SK-MEL-5 (cell line): ENCODE data around the gene SDK1. TPM values are rescaled to one million over a fixed set of nuclear protein-coding genes. Genes with fewer than 3 reads are reported as not detected.
"Not testable (repeated sequence)": the region's sequence is repeated elsewhere in the genome, so short reads cannot be mapped to it uniquely, and the experiment has no call there.

Experiments
- DNase-seq: peaks from one replicate; pipeline ENCODE4 v3.0.0-alpha.2; 2016; ENCODE audit warnings: low read depth, low spot score
- in situ Hi-C: cut with HindIII; loops from 2 replicates; pipeline ENCODE4 v1.10.0; 2016; ENCODE audit warnings: low sequenced_read_pairs, high pct_unique_total_duplicates, low pct_unique_long_range_greater_than_20kb
- total RNA-seq: library from RNA; depleted of rRNA; stranded (reverse); fragments of >200 nt; shearing (Covaris generic); gene quantifications from 2 replicates; pipeline ENCODE4 v1.2.3, GENCODE V29; 2014

SDK1 gene
- total RNA-seq, 1 experiment from 2014 or later: 0.13 TPM

DNA sequence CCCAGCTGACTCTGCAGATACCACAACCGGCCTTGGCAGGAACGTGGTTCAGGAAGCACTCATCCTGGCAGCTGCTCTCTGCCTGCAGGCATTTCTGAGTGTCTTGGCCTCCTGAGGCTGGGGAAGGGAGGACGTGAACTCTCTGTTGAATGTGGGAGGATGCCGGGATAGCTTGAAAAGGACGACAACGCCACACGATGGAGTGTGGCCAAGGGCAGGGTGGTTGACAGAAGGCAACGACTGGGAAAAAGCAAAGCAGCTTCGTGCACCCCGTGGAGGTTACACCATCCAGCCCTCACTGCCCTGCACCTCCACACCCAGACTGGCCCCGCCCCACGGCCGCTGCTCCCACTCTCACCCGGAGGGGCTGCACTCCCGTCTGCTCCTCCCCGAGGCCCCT lies 915.0 kb downstream of the SDK1 start:
- in situ Hi-C loops: no loop called here
- peak; percentile 13 for DNase-seq

DNA sequence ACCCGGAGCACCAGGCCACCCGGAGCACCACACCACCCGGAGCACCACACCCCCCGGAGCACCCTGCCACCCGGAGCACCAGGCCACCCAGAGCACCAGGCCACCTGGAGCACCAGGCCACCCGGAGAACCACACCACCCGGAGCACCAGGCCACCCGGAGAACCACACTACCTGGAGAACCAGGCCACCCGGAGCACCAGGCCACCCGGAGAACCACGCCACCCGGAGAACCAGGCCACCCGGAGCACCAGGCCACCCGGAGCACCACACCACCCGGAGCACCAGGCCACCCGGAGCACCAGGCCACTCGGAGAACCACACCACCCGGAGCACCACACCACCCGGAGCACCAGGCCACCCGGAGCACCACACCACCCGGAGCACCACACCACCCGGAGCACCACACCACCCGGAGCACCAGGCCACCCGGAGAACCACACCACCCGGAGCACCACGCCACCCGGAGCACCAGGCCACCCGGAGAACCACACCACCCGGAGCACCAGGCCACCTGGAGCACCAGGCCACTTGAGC lies 916.1 kb downstream of the SDK1 start:
- in situ Hi-C loops: not testable (repeated sequence)

DNA sequence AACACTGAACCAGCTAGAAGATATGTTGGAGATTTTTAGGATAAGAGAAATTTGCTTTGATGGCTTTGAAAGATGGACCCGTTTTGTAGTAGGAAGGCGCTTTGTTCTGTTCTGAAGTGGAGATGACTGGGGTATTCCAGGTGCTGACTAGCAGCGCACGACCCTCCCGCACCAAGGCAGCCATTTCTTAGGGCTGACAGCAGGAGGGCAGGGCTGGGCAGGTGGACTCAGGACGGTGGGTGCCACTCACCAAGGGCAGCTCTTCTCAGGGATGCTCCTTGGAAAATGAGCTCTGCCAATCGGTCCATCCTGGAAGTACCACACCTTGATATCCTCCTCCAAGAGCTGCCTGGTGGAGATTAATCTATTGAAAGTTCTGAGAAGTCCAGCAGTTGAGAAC lies 917.4 kb downstream of the SDK1 start:
- DNase-seq: no peak
- in situ Hi-C loops: no loop called here

More for the DNA sequence above, 916.1 kb downstream of the SDK1 start:
- DNase-seq: not testable (repeated sequence)

DNA sequence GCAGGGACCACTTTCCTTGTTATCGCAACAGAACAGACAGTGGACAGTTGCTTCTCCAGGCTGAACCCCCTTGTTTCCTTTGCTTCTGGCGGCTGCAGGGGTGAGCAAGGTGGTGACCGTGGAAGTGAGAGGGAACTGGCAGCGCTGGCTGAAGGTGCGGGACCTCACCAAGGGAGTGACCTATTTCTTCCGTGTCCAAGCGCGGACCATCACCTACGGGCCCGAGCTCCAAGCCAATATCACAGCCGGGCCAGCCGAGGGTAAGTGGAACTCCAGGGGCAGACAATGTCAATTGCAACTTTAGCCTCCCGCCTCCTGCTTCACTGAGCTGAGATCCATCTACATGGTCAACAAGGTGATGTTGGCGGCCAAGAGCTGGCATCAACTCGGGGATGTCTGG lies 919.0 kb downstream of the SDK1 start:
- in situ Hi-C loops: no loop called here
- DNase-seq: no peak

DNA sequence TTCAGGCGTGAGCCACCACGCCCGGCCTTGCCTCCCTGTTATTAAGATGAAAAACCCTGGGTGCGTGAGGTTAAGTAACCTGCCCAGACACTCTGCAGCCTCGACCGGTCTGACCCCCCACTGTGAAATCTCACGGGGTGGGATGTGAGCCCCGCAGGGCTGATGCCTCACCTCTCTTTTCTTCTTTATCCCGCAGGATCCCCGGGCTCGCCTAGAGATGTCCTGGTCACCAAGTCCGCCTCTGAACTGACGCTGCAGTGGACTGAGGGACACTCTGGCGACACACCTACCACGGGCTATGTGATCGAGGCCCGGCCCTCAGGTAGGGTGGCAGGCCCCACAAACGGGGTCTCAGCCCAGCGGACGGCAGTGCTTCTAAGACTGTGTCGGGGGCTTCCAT lies 920.0 kb downstream of the SDK1 start:
- in situ Hi-C loops: no loop called here
- DNase-seq: no peak

DNA sequence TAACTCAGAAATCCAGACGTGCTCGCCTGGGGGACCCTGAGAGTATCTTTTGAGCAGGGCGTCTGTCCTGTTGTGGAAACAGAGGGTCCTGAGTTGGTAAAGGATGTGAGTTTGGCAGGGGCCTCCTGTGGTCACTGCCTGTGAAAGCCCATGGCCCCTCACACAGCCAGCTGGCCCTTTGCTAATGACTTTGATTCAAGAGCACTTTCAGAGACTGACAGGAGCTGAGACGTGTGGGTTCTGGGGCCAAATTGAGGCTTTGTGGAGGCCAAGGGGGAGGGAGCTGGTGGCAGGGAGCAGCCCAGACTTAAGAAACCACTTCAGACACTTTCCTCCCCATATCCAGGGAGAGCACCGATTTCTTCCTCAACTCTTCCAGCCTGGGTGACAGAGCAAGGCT lies 921.6 kb downstream of the SDK1 start:
- in situ Hi-C loops: no loop called here
- DNase-seq: no peak

DNA sequence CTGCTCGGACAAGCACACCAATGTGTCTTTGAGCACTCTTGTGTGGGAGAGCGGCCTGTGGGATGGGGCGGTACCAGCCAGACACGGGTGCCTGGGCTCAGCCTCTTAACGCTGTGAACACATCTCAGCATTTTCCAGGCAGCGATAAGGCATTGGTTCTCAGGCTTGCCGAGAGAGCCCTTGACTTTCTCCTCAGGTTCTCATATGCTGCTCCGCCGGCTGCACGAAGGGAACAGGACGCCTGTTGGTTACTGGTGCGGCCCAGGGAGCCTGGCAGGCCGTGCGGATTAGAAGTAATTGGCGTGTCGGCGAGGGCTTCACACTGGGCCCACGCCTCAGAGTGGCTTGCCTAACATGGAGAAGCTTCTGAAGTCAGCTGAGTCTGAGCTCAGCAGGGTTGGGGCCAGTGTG lies 924.3 kb downstream of the SDK1 start:
- in situ Hi-C loops: no loop called here
- no peak for DNase-seq

DNA sequence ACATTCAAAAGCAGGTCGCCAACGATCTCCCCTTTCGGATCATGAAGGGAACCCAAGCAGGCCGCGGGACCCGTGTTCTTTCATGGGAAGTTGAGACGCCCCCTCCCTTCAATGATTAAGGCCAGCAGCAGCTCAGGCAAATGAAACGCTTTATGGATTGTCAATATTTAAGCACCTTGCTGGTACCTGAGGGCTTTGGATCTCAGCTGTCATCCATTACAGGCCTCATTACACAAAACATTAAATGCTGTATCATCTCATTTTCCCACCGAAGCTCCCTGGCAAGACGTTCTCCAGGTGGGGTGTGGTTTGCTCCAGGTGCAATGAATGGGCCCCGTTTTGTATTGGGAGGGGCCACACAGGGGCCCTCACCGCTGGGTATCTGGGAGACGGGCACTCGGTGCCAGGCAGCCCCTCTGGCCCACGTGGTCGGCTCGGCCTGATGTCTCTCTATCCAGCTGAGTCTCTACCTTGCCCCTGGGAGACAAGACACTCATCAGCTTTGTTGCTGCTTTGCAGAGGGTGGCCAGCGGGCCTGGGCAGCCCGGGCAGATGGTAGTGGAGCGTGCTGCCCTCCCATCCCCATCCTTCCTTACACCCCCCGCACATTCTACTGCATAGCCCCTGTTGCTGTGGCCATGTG lies 925.0 kb downstream of the SDK1 start:
- DNase-seq: no peak
- in situ Hi-C loops: no loop called here

DNA sequence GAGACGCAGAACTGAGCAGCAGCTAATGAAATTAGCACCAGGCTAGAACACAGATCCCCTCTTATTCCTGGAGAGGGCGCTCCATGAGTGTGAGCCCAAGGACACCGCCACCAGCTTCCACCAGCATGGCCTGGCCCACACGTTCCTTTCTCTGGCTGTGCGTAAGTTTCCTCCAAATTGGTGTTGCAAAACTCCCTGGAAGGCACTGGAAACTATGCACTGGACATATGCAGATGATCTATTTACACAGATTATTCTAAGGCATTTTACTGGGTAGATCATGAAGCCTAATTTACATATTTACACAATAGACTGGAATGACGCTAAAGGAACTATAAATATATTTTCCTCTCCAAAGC lies 925.5 kb downstream of the SDK1 start:
- in situ Hi-C loops: no loop called here
- peak; percentile 70 for DNase-seq

DNA sequence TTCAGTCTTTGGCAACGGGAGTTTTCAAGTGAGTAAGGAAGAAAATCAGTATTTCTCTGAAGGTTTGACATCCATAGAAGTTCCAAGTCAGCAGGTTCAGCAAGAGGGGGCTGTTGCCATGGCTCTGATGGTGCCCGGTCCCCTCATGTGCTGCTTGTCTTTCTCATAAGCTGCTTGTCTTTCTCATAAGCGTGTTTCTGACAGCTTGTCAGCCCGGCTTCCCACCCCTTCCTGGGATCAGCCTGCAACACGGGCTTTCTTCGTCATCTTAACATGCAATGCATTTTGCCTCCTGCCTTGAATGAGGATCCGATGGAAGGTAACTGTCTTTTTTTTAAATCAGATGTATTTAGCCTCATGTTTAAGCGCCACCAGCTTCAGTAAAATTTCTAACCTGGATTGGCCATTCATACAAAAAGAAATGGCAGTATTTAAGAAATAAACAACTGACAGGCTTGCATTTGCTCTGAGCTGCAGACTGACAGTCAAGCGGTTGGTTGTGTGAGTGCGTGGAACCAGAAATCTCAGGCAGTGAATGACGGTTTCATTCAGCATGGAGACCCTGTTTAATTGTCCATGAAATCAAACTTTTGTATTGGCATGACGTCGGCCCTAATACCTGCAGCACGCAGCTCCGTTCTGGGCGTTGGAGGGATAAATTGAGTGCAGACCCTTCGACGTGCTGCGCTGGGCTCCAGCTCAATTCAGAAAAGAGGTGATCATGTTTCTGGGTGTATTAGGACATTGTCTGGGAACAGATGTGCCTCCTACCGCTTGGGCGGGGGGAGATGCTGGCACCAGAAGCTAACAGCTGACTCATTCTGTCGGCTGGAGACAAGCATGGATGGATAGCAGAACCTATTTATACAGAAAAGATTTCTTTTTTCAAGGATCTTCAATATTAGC lies 926.3 kb downstream of the SDK1 start:
- no peak for DNase-seq
- in situ Hi-C loops: no loop called here

DNA sequence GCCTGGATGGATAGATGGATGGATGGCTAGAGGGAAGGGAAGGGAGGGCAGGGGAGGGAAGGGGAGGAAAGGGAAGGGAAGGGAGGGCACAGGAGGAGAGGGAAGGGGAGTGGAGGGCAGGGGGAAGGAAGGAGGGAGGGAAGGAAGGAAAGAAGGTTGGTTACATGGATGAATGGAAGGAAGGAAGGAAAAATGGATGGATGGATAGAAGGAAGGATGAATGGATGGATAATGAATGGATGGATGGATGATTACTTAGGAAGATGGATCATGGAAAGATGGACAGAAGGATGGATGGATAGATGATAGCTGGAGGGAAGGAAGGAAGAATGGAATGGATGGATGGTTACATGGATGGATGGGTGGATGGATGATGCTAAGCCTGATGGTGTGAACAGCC lies 929.3 kb downstream of the SDK1 start:
- no peak for DNase-seq
- in situ Hi-C loops: no loop called here

DNA sequence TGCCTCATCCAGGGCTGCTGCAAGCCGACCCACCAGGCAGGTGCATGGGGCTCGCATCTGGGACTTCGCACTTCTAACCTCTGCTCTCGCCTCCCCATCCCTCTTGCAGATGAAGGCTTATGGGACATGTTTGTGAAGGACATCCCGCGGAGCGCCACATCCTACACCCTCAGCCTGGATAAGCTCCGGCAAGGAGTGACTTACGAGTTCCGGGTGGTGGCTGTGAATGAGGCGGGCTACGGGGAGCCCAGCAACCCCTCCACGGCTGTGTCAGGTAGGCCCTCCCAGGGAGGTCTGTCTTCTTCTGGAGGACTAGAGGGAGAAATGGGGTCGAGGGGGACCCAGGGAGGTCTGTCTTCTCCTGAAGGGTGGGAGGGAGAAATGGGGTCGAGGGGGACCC lies 932.1 kb downstream of the SDK1 start:
- DNase-seq: no peak
- in situ Hi-C loops: no loop called here

DNA sequence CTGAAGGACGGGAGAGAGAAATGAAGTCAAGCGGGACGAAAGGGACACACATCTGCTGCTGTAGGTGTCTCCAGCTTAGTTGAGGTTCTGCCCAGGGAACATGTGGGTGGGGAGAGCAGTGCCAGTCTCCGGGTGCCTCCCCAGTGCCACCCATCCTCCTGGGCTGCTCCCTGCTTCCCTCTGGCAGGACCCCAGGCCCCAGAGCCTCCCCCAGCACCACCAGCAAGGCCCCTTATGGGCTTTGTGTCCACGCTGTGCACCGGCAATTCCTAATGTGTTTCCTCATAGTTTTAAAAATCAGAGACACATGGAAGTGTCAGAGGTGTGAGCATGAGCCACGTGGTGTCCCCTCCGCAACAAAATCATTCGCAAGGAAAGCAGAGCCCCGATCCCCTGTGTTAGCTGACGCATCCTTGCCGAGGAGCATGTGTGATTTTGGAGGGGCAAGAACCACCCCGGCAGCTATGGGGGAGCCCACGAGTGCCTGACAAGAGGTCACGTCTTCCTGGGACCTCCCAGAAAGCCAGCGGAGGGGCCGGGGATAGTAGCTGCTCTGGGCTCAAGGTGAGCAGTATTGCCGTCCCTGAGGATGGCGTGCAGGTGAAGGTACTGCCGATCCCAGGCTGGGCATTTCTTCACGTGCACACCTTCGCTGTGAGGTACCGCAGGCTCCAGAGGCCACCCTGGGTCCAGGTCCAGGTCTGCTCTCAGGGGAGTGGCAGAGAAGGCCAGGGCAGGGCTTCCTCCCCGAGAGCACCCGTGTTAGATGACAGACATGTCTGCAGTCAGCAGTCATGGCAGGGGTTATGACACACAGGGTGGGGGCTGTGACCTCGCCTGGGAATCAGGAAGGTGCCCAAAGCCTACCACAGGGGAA lies 932.8 kb downstream of the SDK1 start:
- no peak for DNase-seq
- in situ Hi-C loops: no loop called here

DNA sequence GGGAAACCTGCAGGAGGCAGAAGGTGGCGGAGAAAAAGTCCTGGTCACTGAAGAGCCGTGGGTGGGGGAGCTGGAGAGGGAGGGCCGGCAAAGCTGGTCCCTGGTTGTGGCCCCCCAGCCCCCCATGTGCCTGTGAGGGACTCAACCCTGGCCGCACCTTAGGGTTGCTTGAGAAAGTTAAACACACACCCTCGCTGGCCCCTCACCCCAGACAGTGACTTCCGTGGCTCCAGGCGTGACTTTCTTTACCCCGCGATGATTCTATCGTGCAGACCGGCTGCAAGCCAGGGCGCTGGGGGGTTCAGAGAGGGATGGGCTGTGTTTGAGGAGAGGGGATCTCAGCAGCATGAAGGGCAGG lies 933.4 kb downstream of the SDK1 start:
- in situ Hi-C loops: no loop called here
- no peak for DNase-seq

DNA sequence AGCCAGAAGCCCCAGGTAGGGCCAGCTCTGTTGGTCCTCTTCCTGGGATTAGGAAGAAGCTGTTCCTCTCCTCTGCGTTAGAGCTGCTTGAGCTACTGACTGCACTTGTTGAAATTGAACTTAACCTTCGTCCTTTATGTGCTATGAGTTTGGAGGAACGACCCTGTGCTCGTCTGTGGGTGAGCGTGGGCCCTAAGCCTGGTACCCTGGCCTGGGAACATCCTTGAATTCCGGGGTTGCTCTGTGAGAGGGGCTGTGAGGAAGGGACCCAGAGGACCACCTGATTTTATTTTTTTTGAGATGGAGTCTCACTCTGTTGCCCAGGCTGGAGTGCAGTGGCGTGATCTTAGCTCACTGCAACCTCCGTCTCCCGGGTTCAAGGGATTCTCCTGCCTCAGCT lies 933.8 kb downstream of the SDK1 start:
- in situ Hi-C loops: no loop called here
- DNase-seq: no peak

DNA sequence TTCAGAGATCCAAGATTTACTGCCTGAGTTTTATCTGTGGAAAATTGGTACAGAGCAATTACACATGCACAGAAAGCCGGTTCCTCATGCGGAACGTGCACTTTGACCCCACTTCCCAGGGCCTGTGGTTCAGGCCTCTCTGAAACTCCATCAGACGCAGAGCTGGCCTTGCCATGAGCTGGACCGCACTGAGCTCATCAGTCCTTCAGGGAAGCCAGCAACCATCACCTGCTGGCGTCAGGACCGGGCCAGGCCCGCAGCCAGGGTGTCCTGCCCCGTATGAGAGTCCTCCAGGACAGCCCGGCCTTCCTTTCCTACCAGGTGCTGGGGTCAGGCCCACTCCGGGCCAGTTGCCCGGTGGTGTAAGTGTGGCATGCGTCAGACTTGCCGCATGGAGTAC lies 934.5 kb downstream of the SDK1 start:
- DNase-seq: no peak
- in situ Hi-C loops: no loop called here

DNA sequence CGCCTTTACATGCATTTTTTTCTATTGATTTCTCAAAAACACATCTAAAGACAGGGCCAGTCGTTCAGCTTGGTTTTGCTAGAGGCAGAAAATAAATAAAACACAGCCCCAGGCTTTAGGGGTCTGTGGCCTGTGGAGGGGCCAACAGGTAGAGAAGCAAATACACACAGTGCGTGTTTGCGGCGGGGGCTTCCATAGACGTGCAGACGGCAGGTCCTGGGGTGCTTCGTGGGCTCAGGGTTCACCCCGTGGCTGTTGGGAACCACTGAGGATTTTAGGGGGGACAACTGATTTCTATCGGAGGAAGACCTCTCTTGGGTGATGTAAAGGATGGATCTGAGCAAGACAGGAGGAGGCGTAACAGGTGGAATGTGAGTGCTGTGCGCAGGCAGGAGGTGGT lies 935.3 kb downstream of the SDK1 start:
- DNase-seq: no peak
- in situ Hi-C loops: no loop called here

DNA sequence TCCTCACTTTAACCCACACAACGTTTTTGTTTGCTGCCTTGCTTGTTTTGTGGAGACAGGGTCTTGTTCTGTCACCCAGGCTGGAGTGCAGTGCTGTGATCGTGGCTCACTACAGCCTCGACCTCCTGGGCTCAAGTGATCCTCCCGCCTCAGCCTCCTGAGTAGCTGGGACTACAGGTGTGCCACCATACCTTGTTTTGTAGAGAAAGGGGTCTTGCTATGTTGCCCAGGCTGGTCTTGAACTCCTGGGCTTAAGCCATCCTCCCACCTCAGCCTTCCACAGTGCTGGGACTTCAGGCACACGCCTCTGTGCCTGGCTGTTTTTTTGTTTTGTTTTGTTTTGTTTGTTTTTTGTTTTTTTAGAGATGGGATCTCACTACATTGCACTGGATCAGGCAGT lies 935.8 kb downstream of the SDK1 start:
- DNase-seq, in situ Hi-C loops: not testable (repeated sequence)
